HG03097 (cell line): ENCODE data around the gene COQ8A.
A peak's percentile ranks its signal among the peaks of the same experiment; 100 is the strongest.

ENCODE experiments used
- ATAC-seq: cut with Tn5 transposase; IDR thresholded peaks from one replicate; pipeline ENCODE4 v1.9.1; 2021; ENCODE audit not compliant: unreplicated experiment, low FRiP score

Gene COQ8A

DNA sequence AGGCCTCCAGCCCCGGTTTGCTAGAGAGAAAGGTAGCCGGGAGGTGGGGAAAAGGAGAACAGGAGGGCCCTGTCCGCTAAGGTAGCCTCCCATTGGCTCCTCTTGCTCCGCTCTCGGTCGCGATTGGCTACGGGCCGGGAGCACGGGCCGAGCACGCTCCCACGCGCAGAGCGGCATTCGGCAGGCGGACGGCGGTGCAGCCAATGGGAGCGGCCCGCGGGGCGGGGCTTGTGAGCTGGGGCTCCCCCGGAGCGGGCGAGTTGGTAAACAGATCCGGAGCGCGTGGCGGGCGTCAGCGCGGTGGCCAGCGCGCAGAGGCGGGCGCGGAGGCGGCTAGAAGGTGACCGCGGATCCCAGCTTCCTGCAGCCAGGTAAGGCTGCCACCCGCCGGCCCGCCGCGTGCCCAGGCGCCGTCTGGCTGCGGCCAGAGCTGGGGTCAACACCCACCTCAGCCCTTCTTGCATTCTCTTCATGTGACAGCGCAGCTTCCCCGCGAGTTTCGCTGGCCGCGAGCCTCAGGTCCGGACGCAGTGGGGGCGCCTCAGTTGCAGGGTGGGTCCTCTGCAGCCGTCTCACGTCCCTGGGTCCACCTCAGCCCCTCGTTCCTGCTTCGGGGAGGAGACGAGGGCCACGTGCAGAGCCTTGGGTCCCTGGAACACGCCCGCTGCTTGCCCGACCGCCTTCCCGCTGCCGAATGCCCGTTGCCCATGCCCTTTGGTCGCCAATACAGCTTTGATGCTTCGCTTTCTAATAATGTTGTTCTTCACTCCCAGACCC, at the start of gene COQ8A:
TSS of gene COQ8A (plus strand) at position 266 of the 777 bp plus-strand sequence. CDS start 21,092 bp downstream, outside the sequence.
- peak; percentile 95 for ATAC-seq

DNA sequence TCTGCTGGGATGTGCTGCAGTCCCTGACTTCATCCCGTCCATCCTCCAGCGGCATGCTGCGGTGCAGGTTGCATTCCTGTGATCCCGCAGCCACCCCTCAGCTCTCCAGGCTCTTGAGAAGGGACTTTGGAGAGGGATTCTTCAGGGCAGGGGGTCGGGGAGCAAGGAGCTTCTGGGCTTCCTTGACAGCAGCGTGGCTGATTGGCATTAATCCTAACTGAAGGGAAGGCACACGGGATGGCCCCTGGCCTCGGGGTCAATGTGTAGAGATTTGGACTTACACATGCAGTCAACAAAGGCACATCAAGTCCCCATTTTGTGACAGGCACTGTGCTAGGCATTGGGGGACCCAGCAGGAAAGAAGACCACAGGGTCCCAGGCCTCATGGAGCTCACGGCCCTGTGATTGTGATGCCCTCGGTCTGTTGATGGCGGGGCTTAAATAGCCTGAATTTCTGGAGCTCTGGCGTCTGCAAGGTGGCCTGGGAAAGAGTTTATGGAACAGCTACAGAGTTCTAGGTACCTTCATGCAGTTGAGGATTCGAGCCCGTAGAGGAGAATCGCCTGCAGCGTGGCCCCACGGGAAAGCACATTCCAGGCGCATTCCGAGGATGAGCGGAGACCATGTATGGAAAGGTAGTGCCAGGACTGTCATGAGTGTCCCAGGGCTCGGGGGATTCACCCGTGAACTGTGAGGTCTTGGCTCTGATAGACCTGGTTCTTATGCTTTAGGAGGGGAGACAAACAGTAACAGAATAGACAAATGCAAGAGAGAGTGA, 49.6 kb upstream of the COQ8A start:
- ATAC-seq, result no peak

GRCh38 chr1:226891346-226891745, 48.7 kb upstream of the COQ8A start:
- ATAC-seq, result no peak

- ATAC-seq, result no peak
Observed at GRCh38 chr1:226891846-226892523, 48.1 kb upstream of the COQ8A start.

DNA sequence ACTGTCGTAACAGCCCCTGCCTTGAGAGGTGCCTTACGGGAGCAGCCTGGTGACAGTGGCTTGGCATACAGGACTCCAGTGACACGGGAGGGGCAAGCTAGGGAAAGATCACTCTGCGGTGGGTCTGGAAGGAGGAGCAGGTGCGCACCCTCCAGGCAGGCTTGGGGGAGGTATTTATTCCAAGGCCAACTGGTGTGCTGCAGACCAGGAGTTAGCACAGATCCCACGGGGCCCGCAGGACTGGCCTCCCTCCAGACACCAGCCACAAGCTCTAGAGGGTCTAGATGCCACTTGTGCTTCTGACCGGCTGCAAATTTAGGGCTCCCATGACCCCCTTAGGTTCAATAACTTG, 47.6 kb upstream of the COQ8A start:
- ATAC-seq, result no peak

DNA sequence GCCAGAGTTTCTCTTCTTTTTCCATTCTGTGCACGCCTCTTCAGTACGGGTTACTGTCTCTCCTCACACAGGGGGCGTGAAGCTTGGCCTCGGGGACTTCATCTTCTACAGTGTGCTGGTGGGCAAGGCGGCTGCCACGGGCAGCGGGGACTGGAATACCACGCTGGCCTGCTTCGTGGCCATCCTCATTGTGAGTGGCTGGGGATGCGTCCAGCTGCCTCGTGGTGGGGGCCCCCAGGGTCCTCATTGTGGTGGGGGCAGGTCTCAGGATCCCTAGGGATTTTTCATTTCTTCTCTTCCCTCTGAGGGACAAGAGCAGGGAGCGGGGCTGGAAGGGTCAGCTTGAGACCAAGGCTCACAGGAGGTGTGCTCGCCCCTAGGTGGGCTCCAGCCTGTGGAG, 46.2 kb upstream of the COQ8A start:
- no peak for ATAC-seq

- no peak for ATAC-seq
Observed at GRCh38 chr1:226894826-226895225, 45.3 kb upstream of the COQ8A start.

DNA sequence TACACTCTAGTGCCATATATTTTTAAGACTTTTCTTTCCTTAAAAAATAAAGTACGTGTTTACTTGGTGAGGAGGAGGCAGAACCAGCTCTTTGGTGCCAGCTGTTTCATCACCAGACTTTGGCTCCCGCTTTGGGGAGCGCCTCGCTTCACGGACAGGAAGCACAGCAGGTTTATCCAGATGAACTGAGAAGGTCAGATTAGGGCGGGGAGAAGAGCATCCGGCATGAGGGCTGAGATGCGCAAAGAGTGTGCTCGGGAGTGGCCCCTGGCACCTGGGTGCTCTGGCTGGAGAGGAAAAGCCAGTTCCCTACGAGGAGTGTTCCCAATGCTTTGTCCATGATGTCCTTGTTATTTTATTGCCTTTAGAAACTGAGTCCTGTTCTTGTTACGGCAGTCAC, 44.5 kb upstream of the COQ8A start:
- ATAC-seq, result no peak

DNA sequence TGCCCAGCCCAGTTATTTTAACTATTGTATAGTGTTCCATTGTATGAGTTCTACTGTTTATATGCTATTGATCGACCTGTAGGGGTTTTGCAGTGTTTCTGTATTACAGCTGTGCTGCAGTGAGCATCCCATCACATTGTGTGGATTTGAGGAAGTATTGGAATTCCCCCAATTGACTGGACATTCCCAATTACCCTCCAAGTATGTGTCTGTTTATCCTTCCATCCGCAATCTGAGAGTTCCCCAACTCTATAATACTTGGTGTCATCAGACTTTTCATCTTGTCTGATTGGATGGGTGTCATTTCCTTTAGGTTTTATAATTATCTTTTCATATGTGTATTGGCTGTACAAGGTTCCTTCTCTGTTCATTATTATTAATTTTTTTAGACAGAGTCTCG, 41.8 kb upstream of the COQ8A start:
- ATAC-seq, result no peak

- ATAC-seq, result no peak
Observed at GRCh38 chr1:226901421-226901820, 38.7 kb upstream of the COQ8A start.

GRCh38 chr1:226902601-226903000, 37.5 kb upstream of the COQ8A start:
- ATAC-seq, result no peak

GRCh38 chr1:226903819-226904716, 36.0 kb upstream of the COQ8A start:
- no peak for ATAC-seq

GRCh38 chr1:226904772-226905171, 35.3 kb upstream of the COQ8A start:
- no peak for ATAC-seq

DNA sequence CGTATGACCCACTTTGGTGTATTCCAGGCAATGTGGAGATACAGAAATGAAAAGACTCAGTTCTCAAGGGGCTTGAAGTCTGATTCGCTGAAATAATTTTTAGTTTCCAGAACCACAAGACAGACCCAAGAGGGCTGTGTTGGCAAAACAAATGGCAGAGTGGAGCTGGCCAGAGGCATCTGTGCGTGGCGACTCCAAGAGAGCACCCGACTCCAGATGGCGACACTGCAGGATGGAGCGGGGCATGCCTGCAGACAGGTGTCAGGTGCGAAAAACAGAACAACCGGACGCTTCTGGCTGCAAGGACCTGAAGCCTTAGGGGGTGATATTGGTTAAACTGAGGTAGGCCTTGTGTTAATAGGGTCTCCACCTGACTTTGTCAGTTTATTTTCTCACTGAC, 31.7 kb upstream of the COQ8A start:
- no peak for ATAC-seq

GRCh38 chr1:226908913-226909312, 31.2 kb upstream of the COQ8A start:
- ATAC-seq, result no peak

- no peak for ATAC-seq
Observed at GRCh38 chr1:226912587-226913176, 27.4 kb upstream of the COQ8A start.

GRCh38 chr1:226915672-226915995, 24.5 kb upstream of the COQ8A start:
- peak; percentile 10 for ATAC-seq

- no peak for ATAC-seq
Observed at GRCh38 chr1:226916497-226916896, 23.6 kb upstream of the COQ8A start.

- no peak for ATAC-seq
Observed at GRCh38 chr1:226919587-226919986, 20.5 kb upstream of the COQ8A start.

- no peak for ATAC-seq
Observed at GRCh38 chr1:226919995-226920394, 20.1 kb upstream of the COQ8A start.
